ENCODE measurements around the gene RAB29. TPM values are rescaled to one million over a fixed set of nuclear protein-coding genes. Genes with fewer than 3 reads are reported as not detected.

The RAB29 gene
- total RNA-seq, 4 donors from 2014 or later: 11.1 to 78.4 (median 14.9) TPM

DNA sequence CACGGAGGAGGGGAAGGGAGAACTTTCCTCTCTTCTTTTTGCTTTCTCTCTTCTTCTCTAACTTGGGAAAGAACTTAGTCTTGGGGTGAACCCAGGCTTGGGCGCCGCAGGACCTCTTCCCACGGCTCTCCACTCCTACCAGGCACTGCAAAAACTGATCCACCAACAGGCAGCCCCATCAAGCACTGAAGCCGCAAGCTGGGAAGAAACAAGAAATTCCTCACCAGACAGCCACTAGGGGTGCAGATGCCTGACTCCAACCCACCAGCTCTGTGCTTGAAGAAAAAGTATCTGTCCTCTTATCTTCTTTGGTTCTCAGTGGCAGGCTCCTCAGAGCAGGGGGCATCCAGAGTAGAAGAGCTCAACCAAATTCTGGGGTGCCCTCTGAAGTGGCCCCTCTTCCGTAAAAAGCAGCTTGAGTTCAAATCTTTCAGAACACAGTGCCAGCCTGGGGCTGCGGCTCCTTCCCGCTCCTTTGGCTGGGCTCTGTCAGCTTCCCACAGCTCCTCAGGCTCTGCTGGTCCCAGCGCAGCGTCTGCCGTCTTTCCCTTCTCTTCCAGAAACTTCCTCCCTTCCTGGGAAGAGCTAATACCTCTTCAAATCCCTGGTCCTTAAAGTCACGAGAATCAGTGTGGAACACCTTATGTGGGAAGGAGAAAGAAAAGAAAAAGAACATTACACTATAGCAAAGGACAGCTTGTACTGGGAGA is 35.3 kb upstream of the RAB29 start:
- no peak for DNase-seq (ENCODE audit: low spot score in 2 of 2)
- H3K4me3 ChIP-seq: peak overlapping the region in 1 of 4 donors; percentile 11
- peaks cover 0 to 20% (median 0%) of the 10 kb centered on the region in 3 donors for H3K36me3 ChIP-seq
- H3K27me3 ChIP-seq: no peaks in the 10 kb centered on the region
- no peaks in the 10 kb centered on the region for H3K9me3 ChIP-seq
- peak overlapping the region in 2 of 4 donors; percentile 97 to 98 for H3K27ac ChIP-seq
- peaks cover 0 to 67% (median 23%) of the 10 kb centered on the region in 4 donors for H3K4me1 ChIP-seq
- WGBS, 2 donors: 70 to 74% methylated on average over 12 of the region's 12 CpGs
- TF ChIP-seq, protein P1, sequence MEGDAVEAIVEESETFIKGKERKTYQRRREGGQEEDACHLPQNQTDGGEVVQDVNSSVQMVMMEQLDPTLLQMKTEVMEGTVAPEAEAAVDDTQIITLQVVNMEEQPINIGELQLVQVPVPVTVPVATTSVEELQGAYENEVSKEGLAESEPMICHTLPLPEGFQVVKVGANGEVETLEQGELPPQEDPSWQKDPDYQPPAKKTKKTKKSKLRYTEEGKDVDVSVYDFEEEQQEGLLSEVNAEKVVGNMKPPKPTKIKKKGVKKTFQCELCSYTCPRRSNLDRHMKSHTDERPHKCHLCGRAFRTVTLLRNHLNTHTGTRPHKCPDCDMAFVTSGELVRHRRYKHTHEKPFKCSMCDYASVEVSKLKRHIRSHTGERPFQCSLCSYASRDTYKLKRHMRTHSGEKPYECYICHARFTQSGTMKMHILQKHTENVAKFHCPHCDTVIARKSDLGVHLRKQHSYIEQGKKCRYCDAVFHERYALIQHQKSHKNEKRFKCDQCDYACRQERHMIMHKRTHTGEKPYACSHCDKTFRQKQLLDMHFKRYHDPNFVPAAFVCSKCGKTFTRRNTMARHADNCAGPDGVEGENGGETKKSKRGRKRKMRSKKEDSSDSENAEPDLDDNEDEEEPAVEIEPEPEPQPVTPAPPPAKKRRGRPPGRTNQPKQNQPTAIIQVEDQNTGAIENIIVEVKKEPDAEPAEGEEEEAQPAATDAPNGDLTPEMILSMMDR (IDR thresholded peaks at IDR 0.05): peak in 2 of 5 experiments; percentile 11 to 20
- no peak for TF ChIP-seq POLR2A (IDR thresholded peaks at IDR 0.05)

DNA sequence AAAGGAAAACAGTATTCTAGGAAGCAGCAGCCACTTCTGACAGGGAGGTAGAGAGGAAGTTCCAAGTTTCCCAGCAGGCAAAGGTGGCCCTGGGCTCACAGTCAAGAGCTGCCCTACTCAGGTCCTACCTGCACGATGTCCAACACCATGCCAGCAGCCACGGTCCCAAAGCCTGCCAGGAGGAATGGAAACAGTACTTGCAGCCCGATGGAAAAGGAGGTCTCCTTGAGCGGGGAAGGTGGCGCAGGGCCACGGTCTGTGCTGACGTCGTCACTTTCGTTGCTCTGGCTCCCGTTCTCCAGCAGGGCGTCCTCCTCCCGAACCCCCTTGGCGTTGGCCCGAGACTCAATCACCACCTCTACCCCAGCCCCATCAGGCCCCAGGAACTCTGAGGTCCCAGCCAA is 34.7 kb upstream of the RAB29 start:
- H3K36me3 ChIP-seq: peaks cover 0 to 20% (median 0%) of the 10 kb centered on the region in 3 donors
- H3K4me1 ChIP-seq: peaks cover 0 to 74% (median 28%) of the 10 kb centered on the region in 4 donors
- no peaks in the 10 kb centered on the region for H3K27me3 ChIP-seq
- WGBS, 2 donors: 77 to 89% methylated on average over 14 of the region's 14 CpGs
- H3K9me3 ChIP-seq: no peaks in the 10 kb centered on the region
- no peak overlapping the region for H3K27ac ChIP-seq
- no peak for DNase-seq (ENCODE audit: low spot score in 2 of 2)
- TF ChIP-seq POLR2A (IDR thresholded peaks at IDR 0.05) (no peak), EP300 (IDR thresholded peaks at IDR 0.05) (no peak)
- TF ChIP-seq, protein P1 (IDR thresholded peaks at IDR 0.05): no peak
- H3K4me3 ChIP-seq: peak overlapping the region in 1 of 4 donors; percentile 11

DNA sequence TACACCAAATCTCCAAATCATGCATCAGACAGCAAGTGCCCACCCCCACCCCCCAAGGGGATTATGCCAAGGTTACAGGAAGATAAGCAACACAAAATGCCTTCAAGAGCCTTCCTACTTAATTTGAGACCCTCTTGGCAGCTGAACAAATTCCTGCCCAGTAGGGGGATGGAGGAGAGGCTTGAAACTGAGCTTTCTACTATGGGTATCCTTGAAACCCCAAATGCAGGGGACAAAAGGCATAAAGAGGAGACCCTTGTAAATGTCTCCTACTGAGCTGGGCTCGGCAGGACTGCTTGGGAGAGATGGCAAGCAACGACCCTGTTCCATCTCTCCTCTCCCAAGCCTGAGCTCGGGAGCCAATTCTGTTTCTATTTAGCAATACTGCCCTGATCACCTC is 34.2 kb upstream of the RAB29 start:
- 68 to 70% methylated on average over 3 of the region's 3 CpGs for WGBS, 2 donors

DNA sequence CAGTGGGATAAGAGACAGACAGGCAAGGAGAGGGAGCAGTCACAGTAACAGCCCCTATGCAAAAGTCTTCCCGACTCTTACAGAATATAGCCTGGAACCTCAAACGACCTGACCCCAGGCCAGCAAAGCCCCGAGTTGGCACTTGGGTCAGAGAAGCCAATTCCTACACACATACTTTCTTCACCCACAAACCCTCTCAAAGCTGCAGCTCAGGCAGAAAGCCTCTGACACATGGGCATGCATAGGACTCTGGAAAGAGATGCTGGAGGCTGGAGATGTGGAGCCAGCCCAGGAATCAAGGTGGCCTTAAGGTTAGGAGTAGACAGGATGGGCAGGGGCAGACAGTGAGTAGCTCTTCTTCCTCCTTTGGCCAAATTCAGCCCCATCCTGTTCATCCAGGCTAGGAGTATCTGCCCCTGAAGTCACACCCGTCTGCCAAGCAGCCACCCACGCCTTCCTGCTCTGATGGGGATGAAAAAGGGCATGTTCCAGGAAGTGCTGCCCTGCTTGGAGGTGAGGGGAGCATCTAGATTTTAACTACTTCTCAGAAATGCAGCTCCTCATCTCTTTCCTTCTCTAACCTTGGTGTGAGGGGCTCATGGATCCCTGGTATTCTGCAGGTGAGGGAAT is 29.9 kb upstream of the RAB29 start:
- H3K4me3 ChIP-seq: no peak overlapping the region
- DNase-seq (ENCODE audit: low spot score in 2 of 2): no peak
- H3K36me3 ChIP-seq: peaks cover 0 to 32% (median 0%) of the 10 kb centered on the region in 3 donors
- H3K27ac ChIP-seq: no peak overlapping the region
- H3K9me3 ChIP-seq: no peaks in the 10 kb centered on the region
- WGBS, 2 donors: 44 to 49% methylated on average over 5 of the region's 5 CpGs
- H3K4me1 ChIP-seq: peaks cover 0 to 69% (median 12%) of the 10 kb centered on the region in 4 donors
- no peaks in the 10 kb centered on the region for H3K27me3 ChIP-seq
- TF ChIP-seq EP300 (IDR thresholded peaks at IDR 0.05) (no peak), POLR2A (IDR thresholded peaks at IDR 0.05) (no peak)
- TF ChIP-seq, protein P1 (IDR thresholded peaks at IDR 0.05): no peak

More for the DNA sequence above, 34.2 kb upstream of the RAB29 start:
- TF ChIP-seq EP300 (IDR thresholded peaks at IDR 0.05) (no peak), POLR2A (IDR thresholded peaks at IDR 0.05) (no peak)
- TF ChIP-seq, protein P1 (IDR thresholded peaks at IDR 0.05): no peak
- H3K4me1 ChIP-seq: peaks cover 0 to 75% (median 29%) of the 10 kb centered on the region in 4 donors
- H3K27ac ChIP-seq: no peak overlapping the region
- DNase-seq (ENCODE audit: low spot score in 2 of 2): no peak
- H3K27me3 ChIP-seq: no peaks in the 10 kb centered on the region
- no peak overlapping the region for H3K4me3 ChIP-seq
- peaks cover 0 to 21% (median 0%) of the 10 kb centered on the region in 3 donors for H3K36me3 ChIP-seq
- no peaks in the 10 kb centered on the region for H3K9me3 ChIP-seq

DNA sequence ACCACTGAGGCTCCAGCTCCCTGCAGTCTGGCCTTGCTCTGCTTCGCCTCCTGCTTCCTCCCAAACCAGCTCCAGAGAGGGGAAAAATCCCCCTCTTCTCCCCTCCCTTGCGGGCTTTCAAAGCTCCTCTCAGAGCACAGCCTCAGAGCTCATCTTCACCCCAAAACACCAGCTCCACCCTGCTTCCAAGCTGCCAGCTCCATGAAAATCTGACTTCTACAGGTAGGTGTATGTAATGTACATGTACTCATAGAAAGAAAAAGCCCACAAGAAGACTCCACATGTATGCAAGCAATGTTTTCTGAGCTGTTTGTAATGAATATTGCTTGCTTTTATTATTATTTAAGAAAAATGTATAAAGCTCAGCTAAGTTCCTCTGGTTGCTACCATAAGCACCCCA is 29.3 kb upstream of the RAB29 start:
- Histone ChIP-seq H3K4me1 (peaks cover 0 to 63% (median 9%) of the 10 kb centered on the region in 4 donors), H3K9me3 (no peaks in the 10 kb centered on the region), H3K27ac (no peak overlapping the region), H3K4me3 (no peak overlapping the region), H3K36me3 (peaks cover 0 to 32% (median 0%) of the 10 kb centered on the region in 3 donors), H3K27me3 (no peaks in the 10 kb centered on the region)
- WGBS, 2 donors: 97 to 98% methylated on average over 2 of the region's 2 CpGs
- no peak for DNase-seq (ENCODE audit: low spot score in 2 of 2)
- TF ChIP-seq, protein P1 (IDR thresholded peaks at IDR 0.05): no peak
- TF ChIP-seq EP300 (IDR thresholded peaks at IDR 0.05) (no peak), POLR2A (IDR thresholded peaks at IDR 0.05) (no peak)
